EL (cell line): ENCODE results near the gene ZNF326.
"Not testable (repeated sequence)": the region's sequence is repeated elsewhere in the genome, so short reads cannot be mapped to it uniquely, and the experiment has no call there.

ENCODE experiments used
- DNase-seq: peaks from one replicate; pipeline ENCODE4 v3.0.0-alpha.2; 2016

Gene ZNF326

DNA sequence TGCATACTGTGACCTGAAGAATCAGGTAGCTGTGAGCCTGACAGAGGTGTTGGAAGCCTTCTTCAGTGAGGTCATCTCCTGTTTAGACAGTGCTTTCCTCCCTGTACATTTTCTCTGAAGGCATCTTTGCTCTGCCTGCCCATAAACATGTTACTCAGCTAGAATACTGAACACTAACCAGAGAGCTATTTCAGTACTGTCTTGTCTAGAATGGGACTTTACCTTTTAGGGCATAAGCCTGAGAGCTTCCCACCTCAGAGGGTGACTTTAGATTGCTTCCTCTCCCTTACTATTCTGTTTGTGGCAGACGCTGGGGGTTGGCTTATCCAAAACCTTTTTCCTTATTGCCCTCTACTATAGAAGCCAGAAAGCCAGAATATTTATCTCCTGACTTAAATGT is 23.3 kb upstream of the ZNF326 start:
- DNase-seq, result peak; percentile 27

GRCh38 chr1:89972024-89972423 is 22.9 kb upstream of the ZNF326 start:
- no peak for DNase-seq

DNA sequence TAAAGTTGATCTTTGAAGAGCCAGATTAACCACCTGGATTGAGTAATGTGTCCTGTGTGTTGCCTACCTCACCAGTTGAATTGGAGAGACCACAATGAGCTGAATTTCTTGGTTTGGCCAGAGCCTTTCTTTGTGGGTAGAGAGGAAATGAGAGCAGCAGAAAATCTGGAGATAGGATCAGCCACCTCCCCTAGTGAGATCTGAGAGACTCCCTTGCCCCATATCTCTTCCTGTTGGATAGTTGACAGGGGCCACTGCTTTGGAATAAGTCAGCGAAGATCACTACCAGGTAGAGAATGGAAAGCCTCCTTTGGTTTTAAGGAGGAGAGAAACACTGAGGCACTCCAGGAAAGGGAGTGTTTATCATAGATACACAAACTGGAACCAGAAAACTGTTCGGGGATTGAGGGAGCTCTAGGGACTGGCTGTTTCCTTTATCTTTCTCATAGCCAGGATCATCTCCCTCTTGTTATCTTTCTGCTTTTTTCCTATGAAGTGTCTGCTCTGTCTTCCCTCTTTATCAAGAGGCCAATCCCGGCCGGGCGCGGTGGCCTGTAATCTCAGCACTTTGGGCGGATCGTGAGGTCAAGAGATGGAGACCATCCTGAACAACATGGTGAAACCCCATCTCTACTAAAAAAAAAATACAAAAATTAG is 21.3 kb upstream of the ZNF326 start:
- no peak for DNase-seq

GRCh38 chr1:89974256-89974655 is 20.7 kb upstream of the ZNF326 start:
- DNase-seq, result no peak

GRCh38 chr1:89974696-89975470 is 20.0 kb upstream of the ZNF326 start:
- peak; percentile 90 for DNase-seq

DNA sequence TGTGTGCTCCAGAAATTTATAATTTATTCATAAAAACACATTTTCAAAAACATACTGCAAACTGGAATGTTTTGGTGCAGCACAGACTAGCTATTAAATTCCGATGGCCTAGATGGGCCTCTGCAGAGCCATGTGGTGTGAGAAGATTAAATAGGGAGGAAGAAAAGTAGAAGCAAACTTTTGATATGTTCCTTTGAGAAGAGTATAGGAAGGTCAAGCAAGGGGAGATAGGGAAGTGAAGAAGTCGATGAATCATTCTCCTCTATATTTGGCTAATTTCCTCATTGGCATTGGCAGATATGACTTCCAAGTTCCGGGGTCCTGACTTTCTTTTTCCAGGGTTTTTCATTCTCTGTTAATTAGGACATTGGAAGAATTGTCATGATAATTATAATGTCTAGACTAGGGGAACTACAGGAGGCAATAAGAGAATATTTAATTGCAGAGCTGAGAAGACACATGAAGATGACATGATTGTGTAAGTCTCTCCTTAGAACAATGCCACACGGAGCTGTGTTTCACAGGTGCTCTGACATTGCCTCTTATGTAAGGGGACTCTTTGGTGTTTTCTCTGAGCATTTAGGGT is 19.3 kb upstream of the ZNF326 start:
- no peak for DNase-seq

- peak; percentile 83 for DNase-seq
These were observed 16.2 kb upstream of the ZNF326 start for GRCh38 chr1:89978755-89979154.

DNA sequence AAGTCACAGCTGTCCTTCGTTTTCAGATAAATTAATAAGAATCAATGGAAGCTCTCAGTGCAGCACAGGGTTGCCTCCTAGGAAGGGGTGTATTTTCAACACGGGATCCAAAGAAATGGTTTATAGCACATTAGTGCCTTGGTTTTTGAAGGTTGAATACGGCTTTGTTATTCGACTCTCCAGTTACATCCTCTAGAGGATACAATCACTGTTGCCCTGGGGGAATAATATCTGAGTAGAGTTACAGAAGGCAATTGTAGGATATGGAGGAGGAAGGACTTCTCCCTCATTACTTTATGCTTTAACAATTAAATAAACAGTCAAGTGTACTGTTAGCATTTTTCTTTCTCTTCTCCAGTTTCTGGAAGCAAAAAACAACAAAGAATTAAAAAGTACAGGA is 14.3 kb upstream of the ZNF326 start:
- peak; percentile 40 for DNase-seq

- DNase-seq, result not testable (repeated sequence)
These were observed 12.1 kb upstream of the ZNF326 start for GRCh38 chr1:89982846-89983245.

- not testable (repeated sequence) for DNase-seq
These were observed 10.3 kb upstream of the ZNF326 start for GRCh38 chr1:89984564-89985116.

DNA sequence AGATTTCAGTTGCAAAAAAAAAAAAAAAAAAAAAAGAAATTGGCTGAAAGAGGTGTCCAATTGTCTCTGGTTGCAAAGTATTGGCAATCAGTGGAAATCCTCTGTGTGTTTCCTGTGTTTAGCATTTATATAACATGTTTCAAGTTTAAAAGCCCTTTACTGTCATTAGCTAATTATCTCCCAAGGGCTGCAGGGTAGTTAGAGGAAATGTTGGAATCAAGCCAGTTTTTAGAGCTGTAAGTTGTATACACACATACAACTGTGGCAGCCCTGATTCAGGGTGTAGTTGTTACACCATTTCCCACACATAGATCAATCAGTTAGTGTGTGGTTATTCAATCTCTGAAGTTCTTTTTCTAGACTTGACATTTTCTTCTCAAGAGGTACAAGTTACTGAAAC is 8.9 kb upstream of the ZNF326 start:
- no peak for DNase-seq

- DNase-seq, result peak; percentile 75
These were observed 7.6 kb upstream of the ZNF326 start for GRCh38 chr1:89987159-89987819.

DNA sequence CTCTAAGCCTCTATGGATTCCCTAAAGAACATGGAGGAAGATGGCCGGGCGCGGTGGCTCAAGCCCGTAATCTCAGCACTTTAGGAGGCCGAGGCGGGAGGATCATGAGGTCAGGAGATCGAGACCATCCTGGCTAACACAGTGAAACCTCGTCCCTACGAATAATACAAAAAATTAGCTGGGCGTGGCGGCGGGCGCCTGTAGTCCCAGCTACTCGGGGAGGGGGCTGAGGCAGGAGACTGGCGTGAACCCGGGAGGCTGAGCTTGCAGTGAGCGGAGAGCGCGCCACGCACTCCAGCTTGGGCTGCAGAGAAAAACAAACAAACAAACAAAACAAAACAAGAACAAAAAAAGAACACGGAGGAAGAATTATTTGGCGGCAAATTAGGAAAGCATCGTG is 5.8 kb upstream of the ZNF326 start:
- DNase-seq, result no peak

DNA sequence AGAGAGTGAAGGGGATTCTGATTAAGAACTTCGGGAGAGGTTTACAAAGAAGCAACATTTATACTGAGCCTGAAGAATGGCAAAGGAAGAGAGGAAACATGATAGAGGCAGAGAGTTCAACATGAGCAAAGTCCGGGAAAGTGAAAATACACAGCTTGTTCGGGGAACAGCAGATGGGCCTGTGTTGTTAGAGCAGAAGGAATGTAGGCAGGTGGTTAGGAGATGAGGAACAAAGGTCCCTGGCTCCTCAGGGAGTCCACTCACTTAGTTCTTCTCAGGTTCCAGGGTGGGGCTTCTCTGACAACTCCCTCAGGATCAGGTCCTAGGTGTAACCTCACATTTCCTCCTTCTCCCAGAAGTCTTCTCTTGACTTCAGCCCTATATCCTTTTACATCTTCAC is 5.1 kb upstream of the ZNF326 start:
- DNase-seq, result no peak

GRCh38 chr1:89990976-89991831 is 3.7 kb upstream of the ZNF326 start:
- no peak for DNase-seq

DNA sequence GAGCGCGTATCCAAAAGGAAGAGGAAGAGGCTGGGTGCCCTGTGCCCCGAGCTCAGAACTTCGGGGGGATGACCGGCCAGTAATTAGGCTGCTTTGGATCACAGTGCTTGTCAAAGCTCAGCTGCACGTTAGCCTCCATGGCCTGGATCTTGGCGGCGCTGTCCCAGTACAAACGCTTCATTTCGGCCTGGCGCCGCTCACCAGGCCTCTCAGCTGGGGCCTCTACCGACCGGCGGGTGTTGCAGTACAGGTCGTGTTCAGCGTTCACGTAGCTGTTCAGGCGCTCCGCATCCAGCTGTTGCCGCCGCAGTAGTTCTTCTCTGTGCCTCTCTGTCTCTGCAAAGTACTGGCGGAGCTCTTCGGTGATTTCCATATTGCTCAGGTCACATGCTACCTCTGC is 1.4 kb upstream of the ZNF326 start:
- DNase-seq, result no peak

DNA sequence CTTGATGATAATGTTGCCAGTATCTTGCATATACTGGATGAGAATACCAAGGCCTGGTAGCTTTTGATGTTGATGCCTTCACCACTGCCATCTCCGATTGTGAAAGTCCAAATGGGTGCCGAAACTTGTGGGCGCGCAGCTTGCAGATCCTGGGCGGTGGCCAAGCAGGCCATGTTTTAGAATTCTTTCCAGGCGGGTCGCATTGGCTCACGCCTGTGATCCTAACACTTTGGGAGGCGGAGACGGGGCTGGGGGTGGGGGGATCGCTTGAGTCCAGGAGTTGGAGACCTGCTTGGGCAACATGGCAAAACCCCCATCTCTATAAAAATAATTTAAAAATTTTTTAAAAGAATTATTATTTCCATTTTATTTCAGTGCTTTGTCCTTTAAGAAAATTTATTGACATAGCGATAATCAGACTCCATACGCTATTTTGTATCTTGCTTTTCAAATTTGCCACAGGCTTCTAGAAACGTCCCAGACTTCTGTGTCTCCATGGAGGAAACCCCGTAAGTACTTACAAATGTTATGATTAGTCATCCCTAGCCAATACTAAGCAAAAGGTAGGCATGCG is 592 bp upstream of the ZNF326 start:
- DNase-seq, result no peak

DNA sequence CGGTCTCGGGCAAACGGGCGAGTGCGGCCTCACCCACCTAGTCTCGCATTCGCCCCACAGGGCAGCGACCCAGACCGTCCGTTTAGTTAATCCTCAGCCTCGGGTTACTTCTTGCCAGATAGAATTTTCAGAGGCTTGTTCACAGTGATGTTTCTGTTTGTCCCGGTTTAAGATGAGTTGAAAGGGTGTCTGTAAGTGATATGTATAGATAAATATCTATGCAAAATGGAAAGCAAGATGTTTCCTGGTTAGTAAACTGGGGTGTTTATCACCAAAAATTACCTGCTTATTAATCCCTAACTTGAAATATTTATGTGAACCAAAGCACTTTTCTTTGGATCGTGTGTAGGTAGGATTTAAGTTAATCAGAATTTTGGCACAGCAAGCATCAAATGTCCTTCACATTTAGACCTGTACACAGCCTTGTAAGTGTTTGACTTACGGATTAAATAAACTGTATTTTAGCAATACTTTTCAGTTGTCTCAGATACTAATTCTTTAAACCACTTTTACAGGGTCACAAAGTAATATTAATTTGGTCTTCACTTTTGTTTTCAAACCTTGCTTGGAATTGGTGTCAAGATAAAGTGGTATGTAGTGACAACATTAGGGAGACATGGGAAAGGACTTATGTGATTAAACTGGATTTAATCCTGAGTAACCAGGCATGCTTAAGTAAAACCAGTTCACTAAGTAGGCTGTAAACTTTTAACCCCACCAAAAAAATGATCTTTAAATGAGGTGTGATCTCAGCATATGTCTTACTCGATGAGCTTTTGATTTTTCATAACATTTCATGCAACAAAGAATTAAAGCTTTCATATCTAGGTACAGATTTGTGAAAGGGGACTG is 914 bp downstream of the ZNF326 start:
- DNase-seq, result no peak

- no peak for DNase-seq
These were observed 1.7 kb downstream of the ZNF326 start for GRCh38 chr1:89996450-89997110.

GRCh38 chr1:89997152-89997551 is 2.2 kb downstream of the ZNF326 start:
- not testable (repeated sequence) for DNase-seq
